WTC11 (cell line): ENCODE data around the gene CNN1. TPM values are rescaled to one million over a fixed set of nuclear protein-coding genes. Genes with fewer than 3 reads are reported as not detected.
A peak's percentile ranks its signal among the peaks of the same experiment; 100 is the strongest.

Experiments
- CBFB ChIP-seq: sonication (generic); formaldehyde crosslinking; IDR thresholded peaks from 2 replicates; pipeline ENCODE4 v1.8.1; 2022; ENCODE audit warnings: mild to moderate bottlenecking, low read depth, missing genetic modification reagents
- CREM ChIP-seq: sonication (generic); formaldehyde crosslinking; IDR thresholded peaks from 2 replicates; pipeline ENCODE4 v1.8.1; 2022; ENCODE audit warnings: mild to moderate bottlenecking, missing genetic modification reagents, moderate library complexity
- FOXP1 ChIP-seq: sonication (generic); formaldehyde crosslinking; IDR thresholded peaks from 2 replicates; pipeline ENCODE4 v1.8.0; 2022; ENCODE audit warnings: missing genetic modification reagents, mild to moderate bottlenecking, moderate library complexity, borderline replicate concordance
- GABPB1 ChIP-seq: sonication (generic); formaldehyde crosslinking; IDR thresholded peaks from 2 replicates; pipeline ENCODE4 v1.8.1; 2023; ENCODE audit warnings: mild to moderate bottlenecking, missing genetic modification reagents
- GRHL2 ChIP-seq: fragments of 250-450 bp; sonication (Bioruptor Pico); IDR thresholded peaks from 2 replicates; pipeline ENCODE4 v1.8.0; 2022; ENCODE audit warnings: mild to moderate bottlenecking, moderate library complexity; ENCODE audit not compliant: insufficient replicate concordance, severe bottlenecking
- JAZF1 ChIP-seq: fragments of 250-450 bp; sonication (Bioruptor Pico); IDR thresholded peaks from 2 replicates; pipeline ENCODE4 v1.9.0; 2021; ENCODE audit warnings: moderate library complexity, mild to moderate bottlenecking, inconsistent platforms
- NFE2L1 ChIP-seq: sonication (generic); formaldehyde crosslinking; IDR thresholded peaks from 2 replicates; pipeline ENCODE4 v1.8.1; 2023; ENCODE audit warnings: missing genetic modification reagents
- ZNF396 ChIP-seq: fragments of 250-450 bp; sonication (Bioruptor Pico); IDR thresholded peaks from 2 replicates; pipeline ENCODE4 v1.8.0; 2021; ENCODE audit warnings: mild to moderate bottlenecking, moderate library complexity, borderline replicate concordance
- total RNA-seq: library from RNA; stranded (reverse); gene quantifications from 3 replicates; pipeline ENCODE4 v1.2.3, GENCODE V29; 2021
- TF ChIP-seq, protein P1 (sequence below): sonication (generic); formaldehyde crosslinking; IDR thresholded peaks from 2 replicates; pipeline ENCODE4 v1.8.1; 2023; ENCODE audit warnings: mild to moderate bottlenecking, moderate library complexity, missing genetic modification reagents
- TF ChIP-seq, protein P2 (sequence below): sonication (generic); formaldehyde crosslinking; IDR thresholded peaks from 2 replicates; pipeline ENCODE4 v1.8.1; 2022; ENCODE audit warnings: mild to moderate bottlenecking, missing genetic modification reagents, moderate library complexity, borderline replicate concordance
- TF ChIP-seq, protein P3 (sequence below): sonication (generic); formaldehyde crosslinking; IDR thresholded peaks from 2 replicates; pipeline ENCODE4 v1.8.0; 2022; ENCODE audit warnings: missing genetic modification reagents
- TF ChIP-seq, protein P4 (sequence below): fragments of 250-450 bp; sonication (Bioruptor Pico); IDR thresholded peaks from 2 replicates; pipeline ENCODE4 v1.9.0; 2021; ENCODE audit warnings: moderate library complexity, mild to moderate bottlenecking, inconsistent platforms, borderline replicate concordance
- TF ChIP-seq, protein P5 (sequence below): sonication (generic); formaldehyde crosslinking; conservative IDR thresholded peaks from 2 replicates; pipeline ENCODE4 v1.8.1; 2022; ENCODE audit warnings: mild to moderate bottlenecking, missing genetic modification reagents
- TF ChIP-seq, protein P6 (sequence below): sonication (generic); formaldehyde crosslinking; IDR thresholded peaks from 2 replicates; pipeline ENCODE4 v1.8.1; 2023; ENCODE audit warnings: mild to moderate bottlenecking, missing genetic modification reagents
- TF ChIP-seq, protein P7 (sequence below): fragments of 200-600 bp; IDR thresholded peaks from 2 replicates; pipeline ENCODE4 v1.8.0; 2022; ENCODE audit warnings: antibody characterized with exemption
- TF ChIP-seq, protein P8 (sequence below): sonication (generic); formaldehyde crosslinking; IDR thresholded peaks from 2 replicates; pipeline ENCODE4 v1.8.1; 2022; ENCODE audit warnings: low read depth, mild to moderate bottlenecking, moderate library complexity, missing genetic modification reagents, borderline replicate concordance
- TF ChIP-seq, protein P9 (sequence below): sonication (generic); formaldehyde crosslinking; IDR thresholded peaks from 2 replicates; pipeline ENCODE4 v1.8.0; 2022; ENCODE audit warnings: mild to moderate bottlenecking, missing genetic modification reagents

CNN1 gene
- total RNA-seq, 1 experiment from 2014 or later, result 16.0 TPM

DNA sequence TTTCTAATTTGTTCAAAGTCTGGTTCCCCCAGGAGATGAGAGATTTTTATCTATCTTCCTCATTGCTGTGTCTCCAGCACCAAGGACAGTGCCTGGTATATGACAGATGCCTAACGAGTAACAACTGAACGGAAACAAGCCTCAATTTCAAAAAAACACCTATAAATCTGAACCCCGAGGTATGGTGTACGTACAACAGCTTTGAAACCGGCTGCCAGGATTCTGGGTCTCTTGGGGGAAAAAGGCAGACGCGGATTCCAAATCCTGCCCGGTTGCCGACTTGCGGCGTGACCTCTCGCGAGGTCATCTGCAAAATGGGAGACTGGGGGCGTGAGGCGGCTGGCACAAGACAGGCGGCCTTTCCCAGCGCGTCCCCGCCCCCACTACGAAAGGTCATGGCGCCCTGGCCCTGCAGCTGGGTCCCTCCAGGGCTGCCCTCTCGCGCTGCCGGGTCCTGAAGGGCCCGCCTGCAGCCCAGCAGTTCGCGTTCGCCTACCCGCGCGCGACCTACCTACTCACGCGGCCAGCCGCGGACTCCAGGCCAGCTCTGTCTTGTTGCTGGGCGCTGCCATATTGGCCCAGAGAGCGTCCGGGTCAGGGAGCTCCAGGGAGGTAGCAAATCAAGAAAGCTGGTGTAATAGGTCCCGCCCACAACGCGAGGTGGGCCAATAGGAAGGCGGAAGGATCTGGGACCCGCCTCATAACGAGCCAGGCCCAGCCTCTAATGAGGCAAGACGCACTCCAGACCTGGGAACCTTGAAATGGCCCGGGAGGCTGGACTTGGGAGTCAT, 9.9 kb upstream of the CNN1 start, which contains the start of gene ECSIT (continued):
- TF ChIP-seq NFE2L1 (CRISPR knock-in tag), result no peak
- peak; percentile 31; the same call in 1 of the 2 replicates for TF ChIP-seq FOXP1
- TF ChIP-seq, protein P1, sequence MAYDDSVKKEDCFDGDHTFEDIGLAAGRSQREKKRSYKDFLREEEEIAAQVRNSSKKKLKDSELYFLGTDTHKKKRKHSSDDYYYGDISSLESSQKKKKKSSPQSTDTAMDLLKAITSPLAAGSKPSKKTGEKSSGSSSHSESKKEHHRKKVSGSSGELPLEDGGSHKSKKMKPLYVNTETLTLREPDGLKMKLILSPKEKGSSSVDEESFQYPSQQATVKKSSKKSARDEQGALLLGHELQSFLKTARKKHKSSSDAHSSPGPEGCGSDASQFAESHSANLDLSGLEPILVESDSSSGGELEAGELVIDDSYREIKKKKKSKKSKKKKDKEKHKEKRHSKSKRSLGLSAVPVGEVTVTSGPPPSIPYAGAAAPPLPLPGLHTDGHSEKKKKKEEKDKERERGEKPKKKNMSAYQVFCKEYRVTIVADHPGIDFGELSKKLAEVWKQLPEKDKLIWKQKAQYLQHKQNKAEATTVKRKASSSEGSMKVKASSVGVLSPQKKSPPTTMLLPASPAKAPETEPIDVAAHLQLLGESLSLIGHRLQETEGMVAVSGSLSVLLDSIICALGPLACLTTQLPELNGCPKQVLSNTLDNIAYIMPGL (CRISPR knock-in tag), result peak; percentile 66; the same call in 1 of the 2 replicates
- TF ChIP-seq, protein P2, sequence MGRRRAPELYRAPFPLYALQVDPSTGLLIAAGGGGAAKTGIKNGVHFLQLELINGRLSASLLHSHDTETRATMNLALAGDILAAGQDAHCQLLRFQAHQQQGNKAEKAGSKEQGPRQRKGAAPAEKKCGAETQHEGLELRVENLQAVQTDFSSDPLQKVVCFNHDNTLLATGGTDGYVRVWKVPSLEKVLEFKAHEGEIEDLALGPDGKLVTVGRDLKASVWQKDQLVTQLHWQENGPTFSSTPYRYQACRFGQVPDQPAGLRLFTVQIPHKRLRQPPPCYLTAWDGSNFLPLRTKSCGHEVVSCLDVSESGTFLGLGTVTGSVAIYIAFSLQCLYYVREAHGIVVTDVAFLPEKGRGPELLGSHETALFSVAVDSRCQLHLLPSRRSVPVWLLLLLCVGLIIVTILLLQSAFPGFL (CRISPR knock-in tag), result peak; percentile 54; the same call in 1 of the 2 replicates
- TF ChIP-seq, protein P3, sequence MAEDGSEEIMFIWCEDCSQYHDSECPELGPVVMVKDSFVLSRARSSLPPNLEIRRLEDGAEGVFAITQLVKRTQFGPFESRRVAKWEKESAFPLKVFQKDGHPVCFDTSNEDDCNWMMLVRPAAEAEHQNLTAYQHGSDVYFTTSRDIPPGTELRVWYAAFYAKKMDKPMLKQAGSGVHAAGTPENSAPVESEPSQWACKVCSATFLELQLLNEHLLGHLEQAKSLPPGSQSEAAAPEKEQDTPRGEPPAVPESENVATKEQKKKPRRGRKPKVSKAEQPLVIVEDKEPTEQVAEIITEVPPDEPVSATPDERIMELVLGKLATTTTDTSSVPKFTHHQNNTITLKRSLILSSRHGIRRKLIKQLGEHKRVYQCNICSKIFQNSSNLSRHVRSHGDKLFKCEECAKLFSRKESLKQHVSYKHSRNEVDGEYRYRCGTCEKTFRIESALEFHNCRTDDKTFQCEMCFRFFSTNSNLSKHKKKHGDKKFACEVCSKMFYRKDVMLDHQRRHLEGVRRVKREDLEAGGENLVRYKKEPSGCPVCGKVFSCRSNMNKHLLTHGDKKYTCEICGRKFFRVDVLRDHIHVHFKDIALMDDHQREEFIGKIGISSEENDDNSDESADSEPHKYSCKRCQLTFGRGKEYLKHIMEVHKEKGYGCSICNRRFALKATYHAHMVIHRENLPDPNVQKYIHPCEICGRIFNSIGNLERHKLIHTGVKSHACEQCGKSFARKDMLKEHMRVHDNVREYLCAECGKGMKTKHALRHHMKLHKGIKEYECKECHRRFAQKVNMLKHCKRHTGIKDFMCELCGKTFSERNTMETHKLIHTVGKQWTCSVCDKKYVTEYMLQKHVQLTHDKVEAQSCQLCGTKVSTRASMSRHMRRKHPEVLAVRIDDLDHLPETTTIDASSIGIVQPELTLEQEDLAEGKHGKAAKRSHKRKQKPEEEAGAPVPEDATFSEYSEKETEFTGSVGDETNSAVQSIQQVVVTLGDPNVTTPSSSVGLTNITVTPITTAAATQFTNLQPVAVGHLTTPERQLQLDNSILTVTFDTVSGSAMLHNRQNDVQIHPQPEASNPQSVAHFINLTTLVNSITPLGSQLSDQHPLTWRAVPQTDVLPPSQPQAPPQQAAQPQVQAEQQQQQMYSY (CRISPR knock-in tag), result no peak
- TF ChIP-seq, protein P4, sequence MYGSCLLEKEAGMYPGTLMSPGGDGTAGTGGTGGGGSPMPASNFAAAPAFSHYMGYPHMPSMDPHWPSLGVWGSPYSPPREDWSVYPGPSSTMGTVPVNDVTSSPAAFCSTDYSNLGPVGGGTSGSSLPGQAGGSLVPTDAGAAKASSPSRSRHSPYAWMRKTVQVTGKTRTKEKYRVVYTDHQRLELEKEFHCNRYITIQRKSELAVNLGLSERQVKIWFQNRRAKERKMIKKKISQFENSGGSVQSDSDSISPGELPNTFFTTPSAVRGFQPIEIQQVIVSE (CRISPR knock-in tag), result no peak
- no peak for TF ChIP-seq GRHL2 (CRISPR knock-in tag)
- TF ChIP-seq, protein P5, sequence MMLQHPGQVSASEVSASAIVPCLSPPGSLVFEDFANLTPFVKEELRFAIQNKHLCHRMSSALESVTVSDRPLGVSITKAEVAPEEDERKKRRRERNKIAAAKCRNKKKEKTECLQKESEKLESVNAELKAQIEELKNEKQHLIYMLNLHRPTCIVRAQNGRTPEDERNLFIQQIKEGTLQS, result no peak
- TF ChIP-seq, protein P6, sequence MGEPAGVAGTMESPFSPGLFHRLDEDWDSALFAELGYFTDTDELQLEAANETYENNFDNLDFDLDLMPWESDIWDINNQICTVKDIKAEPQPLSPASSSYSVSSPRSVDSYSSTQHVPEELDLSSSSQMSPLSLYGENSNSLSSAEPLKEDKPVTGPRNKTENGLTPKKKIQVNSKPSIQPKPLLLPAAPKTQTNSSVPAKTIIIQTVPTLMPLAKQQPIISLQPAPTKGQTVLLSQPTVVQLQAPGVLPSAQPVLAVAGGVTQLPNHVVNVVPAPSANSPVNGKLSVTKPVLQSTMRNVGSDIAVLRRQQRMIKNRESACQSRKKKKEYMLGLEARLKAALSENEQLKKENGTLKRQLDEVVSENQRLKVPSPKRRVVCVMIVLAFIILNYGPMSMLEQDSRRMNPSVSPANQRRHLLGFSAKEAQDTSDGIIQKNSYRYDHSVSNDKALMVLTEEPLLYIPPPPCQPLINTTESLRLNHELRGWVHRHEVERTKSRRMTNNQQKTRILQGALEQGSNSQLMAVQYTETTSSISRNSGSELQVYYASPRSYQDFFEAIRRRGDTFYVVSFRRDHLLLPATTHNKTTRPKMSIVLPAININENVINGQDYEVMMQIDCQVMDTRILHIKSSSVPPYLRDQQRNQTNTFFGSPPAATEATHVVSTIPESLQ, result no peak
- TF ChIP-seq, protein P7, sequence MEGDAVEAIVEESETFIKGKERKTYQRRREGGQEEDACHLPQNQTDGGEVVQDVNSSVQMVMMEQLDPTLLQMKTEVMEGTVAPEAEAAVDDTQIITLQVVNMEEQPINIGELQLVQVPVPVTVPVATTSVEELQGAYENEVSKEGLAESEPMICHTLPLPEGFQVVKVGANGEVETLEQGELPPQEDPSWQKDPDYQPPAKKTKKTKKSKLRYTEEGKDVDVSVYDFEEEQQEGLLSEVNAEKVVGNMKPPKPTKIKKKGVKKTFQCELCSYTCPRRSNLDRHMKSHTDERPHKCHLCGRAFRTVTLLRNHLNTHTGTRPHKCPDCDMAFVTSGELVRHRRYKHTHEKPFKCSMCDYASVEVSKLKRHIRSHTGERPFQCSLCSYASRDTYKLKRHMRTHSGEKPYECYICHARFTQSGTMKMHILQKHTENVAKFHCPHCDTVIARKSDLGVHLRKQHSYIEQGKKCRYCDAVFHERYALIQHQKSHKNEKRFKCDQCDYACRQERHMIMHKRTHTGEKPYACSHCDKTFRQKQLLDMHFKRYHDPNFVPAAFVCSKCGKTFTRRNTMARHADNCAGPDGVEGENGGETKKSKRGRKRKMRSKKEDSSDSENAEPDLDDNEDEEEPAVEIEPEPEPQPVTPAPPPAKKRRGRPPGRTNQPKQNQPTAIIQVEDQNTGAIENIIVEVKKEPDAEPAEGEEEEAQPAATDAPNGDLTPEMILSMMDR, result no peak
- TF ChIP-seq GABPB1, result peak; percentile 58; the same call in 1 of the 2 replicates
- TF ChIP-seq, protein P8, sequence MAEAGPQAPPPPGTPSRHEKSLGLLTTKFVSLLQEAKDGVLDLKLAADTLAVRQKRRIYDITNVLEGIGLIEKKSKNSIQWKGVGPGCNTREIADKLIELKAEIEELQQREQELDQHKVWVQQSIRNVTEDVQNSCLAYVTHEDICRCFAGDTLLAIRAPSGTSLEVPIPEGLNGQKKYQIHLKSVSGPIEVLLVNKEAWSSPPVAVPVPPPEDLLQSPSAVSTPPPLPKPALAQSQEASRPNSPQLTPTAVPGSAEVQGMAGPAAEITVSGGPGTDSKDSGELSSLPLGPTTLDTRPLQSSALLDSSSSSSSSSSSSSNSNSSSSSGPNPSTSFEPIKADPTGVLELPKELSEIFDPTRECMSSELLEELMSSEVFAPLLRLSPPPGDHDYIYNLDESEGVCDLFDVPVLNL (CRISPR knock-in tag), result no peak
- TF ChIP-seq JAZF1 (CRISPR knock-in tag), result no peak
- TF ChIP-seq CREM (CRISPR knock-in tag), result no peak
- TF ChIP-seq ZNF396 (CRISPR knock-in tag), result no peak
- no peak for TF ChIP-seq CBFB (CRISPR knock-in tag)
- TF ChIP-seq, protein P9, sequence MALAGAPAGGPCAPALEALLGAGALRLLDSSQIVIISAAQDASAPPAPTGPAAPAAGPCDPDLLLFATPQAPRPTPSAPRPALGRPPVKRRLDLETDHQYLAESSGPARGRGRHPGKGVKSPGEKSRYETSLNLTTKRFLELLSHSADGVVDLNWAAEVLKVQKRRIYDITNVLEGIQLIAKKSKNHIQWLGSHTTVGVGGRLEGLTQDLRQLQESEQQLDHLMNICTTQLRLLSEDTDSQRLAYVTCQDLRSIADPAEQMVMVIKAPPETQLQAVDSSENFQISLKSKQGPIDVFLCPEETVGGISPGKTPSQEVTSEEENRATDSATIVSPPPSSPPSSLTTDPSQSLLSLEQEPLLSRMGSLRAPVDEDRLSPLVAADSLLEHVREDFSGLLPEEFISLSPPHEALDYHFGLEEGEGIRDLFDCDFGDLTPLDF (CRISPR knock-in tag), result no peak
